Adrenal gland (tissue), 12 donors: ENCODE data around the gene TMEM134. TPM values are rescaled to one million over a fixed set of nuclear protein-coding genes. Genes with fewer than 3 reads are reported as not detected.

Source experiments
- DNase-seq, 7 donors: peaks; one replicate each; pipeline ENCODE4 v3.0.0-alpha.2; 2019 to 2020
- H3K27ac ChIP-seq, 5 donors: fragments of 200-600 bp; sonication (generic) in 4 of 5; 1 replicate in 3 of 5; 2 replicates in 2 of 5; pipeline versions ENCODE4 v1.5.1 to v1.8.0; 2016 to 2020; ENCODE audit warnings: mild to moderate bottlenecking in 1 of 5
- H3K27me3 ChIP-seq: fragments of 200-600 bp; 2 replicates; pipeline ENCODE4 v1.8.0; 2021
- H3K36me3 ChIP-seq, 2 donors: fragments of 200-600 bp; replicated peaks in 1 of 2; 1 replicate in 1 of 2; 2 replicates in 1 of 2; pipeline versions ENCODE4 v1.5.1 to v1.8.0; 2018 to 2022
- H3K4me1 ChIP-seq, 2 donors: fragments of 200-600 bp; replicated peaks in 1 of 2; 1 replicate in 1 of 2; 2 replicates in 1 of 2; pipeline versions ENCODE4 v1.5.1 to v1.8.0; 2018 to 2021
- H3K4me3 ChIP-seq, 4 donors: fragments of 200-600 bp; sonication (generic) in 3 of 4; one replicate each; pipeline ENCODE4 v1.5.1; 2016 to 2018
- H3K9me3 ChIP-seq, 3 donors: fragments of 200-600 bp; sonication (generic) in 1 of 3; replicated peaks in 1 of 3; 1 replicate in 2 of 3; 2 replicates in 1 of 3; pipeline versions ENCODE4 v1.5.1 to v1.8.0; 2016 to 2021
- POLR2A ChIP-seq, 2 donors: fragments of 450-650 bp; IDR thresholded peaks; one replicate each; pipeline ENCODE4 v1.6.1; 2017; ENCODE audit warnings: antibody characterized with exemption in 2 of 2, mild to moderate bottlenecking in 2 of 2, moderate library complexity in 1 of 2
- WGBS, 4 donors: extraction: QIAGEN DNeasy Blood & Tissue Kit in 2 of 4; methylation state at CpG; one replicate each; pipeline versions ENCODE4 v1.1.5 to v1.1.7; 2013 to 2017; 5-methylcytosine and 5-hydroxymethylcytosine counted together
- intact Hi-C, 2 donors: fragments of 100-400 bp; cut with DNase I; formaldehyde crosslinking; loops; one replicate each; pipeline versions ENCODE4 v1.14.1 to v1.15.0; 2022 to 2023
- polyA plus RNA-seq, 3 donors: library from polyadenylated mRNA; stranded (reverse); fragments of 200-250 nt in 2 of 3; fragments of 350-450 nt in 1 of 3; fragmentation: Illumina TruSeq in 1 of 3; extraction: RNeasy Lipid Tissue Mini Kit (QIAGEN cat#74804) in 1 of 3; gene quantifications; one replicate each; pipeline ENCODE4 v1.2.3, GENCODE V29; 2013 to 2014
- total RNA-seq, 9 donors: library from RNA; depleted of rRNA in 4 of 9; stranded (reverse); fragments of >200 nt in 4 of 9; fragments of 120-200 nt in 1 of 9; fragmentation: NEBNext Ultra II Directional in 1 of 9; extraction: Animal tissue kit (Norgen Biotek cat#: 25700) in 1 of 9; gene quantifications; one replicate each; pipeline versions ENCODE4 v1.1.0 to v1.2.4, GENCODE V29; 2013 to 2023
- TF ChIP-seq, protein P1 (sequence below), 6 experiments: fragments of 450-650 bp in 4 of 6; fragments of 200-600 bp in 2 of 6; sonication (generic) in 1 of 6; IDR thresholded peaks; 1 replicate in 5 of 6; 2 replicates in 1 of 6; pipeline versions ENCODE4 v1.5.1 to v1.8.0; 2016 to 2021; ENCODE audit warnings: antibody characterized with exemption in 6 of 6, mild to moderate bottlenecking in 2 of 6, moderate library complexity in 1 of 6
- donor health status: healthy with polysubstance abuse.
- donor health status: Bipolar disorder and iron deficiency.
- donor health status: DM: yes; HTN: yes; CAD: no.
- donor health status: DM: no; HTN: no; CAD: no.
- donor health status: DM: no; HTN: no; CAD: no.
- donor health status: DM: yes; HTN: yes; CAD: no.

TMEM134 gene
- total and polyA plus RNA-seq, 12 donors: 15.5 to 257 (median 98.0) TPM

- H3K36me3 ChIP-seq: no peaks in the 10 kb centered on the region
- peaks cover under 1% of the 10 kb centered on the region in 2 donors for H3K4me1 ChIP-seq
- DNase-seq: no peak
- no peaks in the 10 kb centered on the region for H3K9me3 ChIP-seq
- WGBS, 4 donors: 84 to 91% (median 86%) methylated on average over 14 to 19 of the region's 19 CpGs
- no peak for TF ChIP-seq POLR2A (IDR thresholded peaks at IDR 0.05)
- TF ChIP-seq, protein P1, sequence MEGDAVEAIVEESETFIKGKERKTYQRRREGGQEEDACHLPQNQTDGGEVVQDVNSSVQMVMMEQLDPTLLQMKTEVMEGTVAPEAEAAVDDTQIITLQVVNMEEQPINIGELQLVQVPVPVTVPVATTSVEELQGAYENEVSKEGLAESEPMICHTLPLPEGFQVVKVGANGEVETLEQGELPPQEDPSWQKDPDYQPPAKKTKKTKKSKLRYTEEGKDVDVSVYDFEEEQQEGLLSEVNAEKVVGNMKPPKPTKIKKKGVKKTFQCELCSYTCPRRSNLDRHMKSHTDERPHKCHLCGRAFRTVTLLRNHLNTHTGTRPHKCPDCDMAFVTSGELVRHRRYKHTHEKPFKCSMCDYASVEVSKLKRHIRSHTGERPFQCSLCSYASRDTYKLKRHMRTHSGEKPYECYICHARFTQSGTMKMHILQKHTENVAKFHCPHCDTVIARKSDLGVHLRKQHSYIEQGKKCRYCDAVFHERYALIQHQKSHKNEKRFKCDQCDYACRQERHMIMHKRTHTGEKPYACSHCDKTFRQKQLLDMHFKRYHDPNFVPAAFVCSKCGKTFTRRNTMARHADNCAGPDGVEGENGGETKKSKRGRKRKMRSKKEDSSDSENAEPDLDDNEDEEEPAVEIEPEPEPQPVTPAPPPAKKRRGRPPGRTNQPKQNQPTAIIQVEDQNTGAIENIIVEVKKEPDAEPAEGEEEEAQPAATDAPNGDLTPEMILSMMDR (IDR thresholded peaks at IDR 0.05): no peak
- H3K27ac ChIP-seq: no peak overlapping the region
- H3K4me3 ChIP-seq: no peak overlapping the region
- no peaks in the 10 kb centered on the region for H3K27me3 ChIP-seq
- intact Hi-C loops: no loop called here
These were observed 10.8 kb downstream of the TMEM134 start for GRCh38 chr11:67458266-67458665.

DNA sequence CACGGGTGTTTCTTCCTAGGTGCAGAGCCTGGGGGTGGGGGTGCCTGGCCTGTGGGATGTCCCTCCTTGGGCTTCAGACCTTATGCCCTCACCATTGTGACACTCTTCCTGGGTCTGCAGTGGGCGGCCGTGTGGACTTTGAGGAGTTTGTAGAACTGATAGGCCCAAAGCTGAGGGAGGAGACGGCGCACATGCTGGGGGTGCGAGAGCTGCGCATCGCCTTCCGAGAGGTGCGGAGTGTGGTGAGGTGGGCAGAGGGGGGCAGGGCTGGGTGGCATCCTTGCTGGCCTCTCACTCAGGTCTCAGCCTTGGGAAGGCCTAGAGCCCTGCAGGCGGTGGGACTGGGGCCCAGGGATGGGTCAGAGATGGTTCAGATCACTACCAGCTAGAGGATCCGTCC, 11.6 kb downstream of the TMEM134 start:
- H3K36me3 ChIP-seq: no peaks in the 10 kb centered on the region
- no peaks in the 10 kb centered on the region for H3K9me3 ChIP-seq
- H3K27ac ChIP-seq: no peak overlapping the region
- no peaks in the 10 kb centered on the region for H3K27me3 ChIP-seq
- no peaks in the 10 kb centered on the region for H3K4me1 ChIP-seq
- WGBS, 4 donors: 89 to 96% (median 91%) methylated on average over 12 of the region's 12 CpGs
- intact Hi-C loops: no loop called here
- TF ChIP-seq, protein P1 (IDR thresholded peaks at IDR 0.05): no peak
- TF ChIP-seq POLR2A (IDR thresholded peaks at IDR 0.05): no peak
- DNase-seq: peak in 1 of 7 donors; percentile 15
- no peak overlapping the region for H3K4me3 ChIP-seq

GRCh38 chr11:67456068-67456705, 12.9 kb downstream of the TMEM134 start:
- intact Hi-C loops: no loop called here
- Histone ChIP-seq H3K4me1 (no peaks in the 10 kb centered on the region), H3K4me3 (no peak overlapping the region), H3K9me3 (no peaks in the 10 kb centered on the region), H3K27me3 (no peaks in the 10 kb centered on the region), H3K36me3 (no peaks in the 10 kb centered on the region), H3K27ac (no peak overlapping the region)
- TF ChIP-seq POLR2A (IDR thresholded peaks at IDR 0.05): no peak
- TF ChIP-seq, protein P1 (IDR thresholded peaks at IDR 0.05): no peak
- whole genome bisulfite sequencing, 4 donors: 80 to 86% (median 83%) methylated on average over 10 to 25 of the region's 25 CpGs
- peak in 1 of 7 donors; percentile 18 for DNase-seq

GRCh38 chr11:67455054-67455453, 14.0 kb downstream of the TMEM134 start, which contains the start of gene CABP4:
CABP4 (plus strand) TSS chr11:67455354; CDS start chr11:67455424, 70 bp downstream.
- TF ChIP-seq, protein P1 (IDR thresholded peaks at IDR 0.05): no peak
- no peak for TF ChIP-seq POLR2A (IDR thresholded peaks at IDR 0.05)
- no peaks in the 10 kb centered on the region for H3K27me3 ChIP-seq
- DNase-seq: no peak
- no peak within 1 kb of the TSS for H3K4me3 ChIP-seq
- H3K36me3 ChIP-seq: no peaks in the 10 kb centered on the region
- intact Hi-C loops: no loop called here
- H3K9me3 ChIP-seq: no peaks in the 10 kb centered on the region
- 79 to 100% (median 88%) methylated on average over 1 to 3 of the region's 3 CpGs for WGBS, 4 donors
- H3K27ac ChIP-seq: no peak within 1 kb of the TSS
- no peaks in the 10 kb centered on the region for H3K4me1 ChIP-seq
